ENCODE data around the gene ZNF124.

ZNF124 gene

GRCh38 chr1:247111700-247112478, 59.9 kb downstream of the ZNF124 start:
- peak; percentile 67 for DNase-seq

DNA sequence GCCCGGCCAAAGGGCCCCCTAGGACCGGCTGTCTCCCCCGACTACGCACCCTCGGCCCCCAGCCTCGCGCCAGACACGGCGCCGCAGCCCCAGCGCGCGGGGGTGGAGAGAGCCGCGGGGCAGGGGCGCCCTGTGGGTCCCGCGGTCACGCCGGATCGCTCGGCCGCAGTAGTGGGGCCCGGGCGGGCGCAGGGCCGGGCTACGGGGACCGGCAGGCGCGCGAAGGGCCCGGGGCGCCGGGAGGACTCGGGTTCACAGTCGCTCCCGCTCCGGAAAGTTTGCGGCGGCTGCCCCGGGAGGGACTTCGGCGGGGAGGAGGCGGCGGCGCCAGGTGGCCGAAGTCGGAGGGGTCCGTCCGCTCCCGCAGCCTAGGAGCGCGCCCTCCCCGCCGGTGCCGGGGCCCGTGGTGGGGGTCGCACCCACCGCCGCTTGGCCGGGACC, 60.5 kb downstream of the ZNF124 start:
- no peak for DNase-seq

- DNase-seq = no peak
Observed at GRCh38 chr1:247110627-247111258, 61.1 kb downstream of the ZNF124 start.

- no peak for DNase-seq
Observed at GRCh38 chr1:247107694-247108093, 64.1 kb downstream of the ZNF124 start.

GRCh38 chr1:247105966-247106365, 65.9 kb downstream of the ZNF124 start:
- no peak for DNase-seq
